NCI-H128 (cell line): ENCODE data around the gene PTPRH.

Source experiments
- DNase-seq: peaks from one replicate; lab custom pipeline; 2025; ENCODE audit not compliant: unreplicated experiment; lab: John Stamatoyannopoulos, UW

Gene PTPRH

GRCh38 chr19:55246462-55247451 is 37.5 kb upstream of the PTPRH start:
- no peak for DNase-seq

GRCh38 chr19:55245236-55245904 is 36.1 kb upstream of the PTPRH start:
- no peak for DNase-seq

GRCh38 chr19:55244004-55244680 is 34.8 kb upstream of the PTPRH start:
- no peak for DNase-seq

- DNase-seq: no peak
Observed at GRCh38 chr19:55242517-55242916, 33.2 kb upstream of the PTPRH start.

- DNase-seq: no peak
Observed at GRCh38 chr19:55241935-55242464, 32.7 kb upstream of the PTPRH start.

GRCh38 chr19:55241143-55241934 is 32.0 kb upstream of the PTPRH start:
- DNase-seq: no peak

- DNase-seq: no peak
Observed at GRCh38 chr19:55240713-55241020, 31.4 kb upstream of the PTPRH start.

- no peak for DNase-seq
Observed at GRCh38 chr19:55239004-55239403, 29.7 kb upstream of the PTPRH start.

GRCh38 chr19:55238030-55238429 is 28.7 kb upstream of the PTPRH start:
- no peak for DNase-seq

GRCh38 chr19:55232986-55233385 is 23.7 kb upstream of the PTPRH start:
- DNase-seq: no peak

GRCh38 chr19:55232286-55232602 is 22.9 kb upstream of the PTPRH start:
- DNase-seq: no peak

GRCh38 chr19:55231391-55232285 is 22.3 kb upstream of the PTPRH start:
- no peak for DNase-seq

GRCh38 chr19:55230780-55231179 is 21.5 kb upstream of the PTPRH start:
- DNase-seq: no peak

- no peak for DNase-seq
Observed at GRCh38 chr19:55230329-55230728, 21.0 kb upstream of the PTPRH start.

- DNase-seq: no peak
Observed at GRCh38 chr19:55229789-55230182, 20.5 kb upstream of the PTPRH start.

- no peak for DNase-seq
Observed at GRCh38 chr19:55229145-55229788, 20.0 kb upstream of the PTPRH start.

GRCh38 chr19:55228403-55229031 is 19.2 kb upstream of the PTPRH start, which contains the start of gene TMEM86B:
Gene TMEM86B (minus strand): TSS chr19:55228763. CDS start chr19:55228741, 22 bp downstream.
- no peak for DNase-seq

GRCh38 chr19:55228015-55228391 is 18.7 kb upstream of the PTPRH start:
- DNase-seq: no peak
